H1 (cell line): Measurements from ENCODE around the gene DCHS1. TPM values are rescaled to one million over a fixed set of nuclear protein-coding genes. Genes with fewer than 3 reads are reported as not detected.

Experiments
- CTCF ChIA-PET: fragments of 300-600 bp; sonication (Branson Sonifier 250); formaldehyde crosslinking; loops from one replicate; lab custom pipeline; 2021; ENCODE audit not compliant: partially characterized antibody; lab: Charles Lee
- POLR2A ChIA-PET: fragments of 300-600 bp; sonication (Branson Sonifier 250); formaldehyde crosslinking; loops from one replicate; lab custom pipeline; 2021; ENCODE audit warnings: inconsistent platforms; ENCODE audit not compliant: partially characterized antibody; lab: Charles Lee
- DNase-seq, 2 experiments: peaks; one replicate each; pipeline versions ENCODE4 v3.0.0 to v3.0.0-alpha.2; 2010 to 2022; ENCODE audit warnings: low spot score in 2 of 2, low read depth in 1 of 2, mixed read lengths in 1 of 2
- FAIRE-seq: peaks from 2 replicates; lab custom pipeline; 2011; peaks lifted over from hg19 to GRCh38; lab: Jason Lieb, UNC
- H2AFZ ChIP-seq: 2 replicates; pipeline ENCODE4 v1.8.1; 2012; ENCODE audit warnings: low read length, inconsistent platforms
- H2AK5ac ChIP-seq: 2 replicates; pipeline ENCODE4 v1.6.1; 2013; ENCODE audit warnings: low read depth, low read length
- H2BK120ac ChIP-seq: replicated peaks from 2 replicates; pipeline ENCODE3; 2013; ENCODE audit warnings: low read depth, low read length, inconsistent platforms
- H2BK12ac ChIP-seq: 2 replicates; pipeline ENCODE4 v1.6.1; 2013; ENCODE audit warnings: low read depth, low read length
- H2BK15ac ChIP-seq: 2 replicates; pipeline ENCODE4 v1.6.1; 2013; ENCODE audit warnings: low read length
- H2BK20ac ChIP-seq: 2 replicates; pipeline ENCODE4 v1.6.1; 2013; ENCODE audit warnings: low read length
- H2BK5ac ChIP-seq: 2 replicates; pipeline ENCODE4 v1.6.1; 2013; ENCODE audit warnings: low read depth, low read length
- H3K14ac ChIP-seq: 2 replicates; pipeline ENCODE4 v1.6.1; 2013; ENCODE audit warnings: inconsistent platforms; ENCODE audit not compliant: insufficient read length
- H3K18ac ChIP-seq: 2 replicates; pipeline ENCODE4 v1.6.1; 2013; ENCODE audit warnings: low read length; ENCODE audit errors: extremely low read depth
- H3K23ac ChIP-seq: 2 replicates; pipeline ENCODE4 v1.6.1; 2013; ENCODE audit warnings: inconsistent platforms; ENCODE audit not compliant: insufficient read length
- H3K23me2 ChIP-seq: 2 replicates; pipeline ENCODE4 v1.6.1; 2013; ENCODE audit warnings: low read depth, low read length
- H3K27ac ChIP-seq: 2 replicates; pipeline ENCODE4 v1.6.1; 2011; ENCODE audit warnings: low read depth, low read length, inconsistent platforms
- H3K27me3 ChIP-seq, 4 experiments: replicated peaks in 1 of 4; 1 replicate in 1 of 4; 2 replicates in 3 of 4; pipeline versions ENCODE4 v1.6.1 to v1.8.1; 2011 to 2013; ENCODE audit warnings: low read length in 3 of 4, mild to moderate bottlenecking in 3 of 4, inconsistent platforms in 2 of 4, mixed read lengths in 2 of 4, moderate library complexity in 1 of 4; ENCODE audit not compliant: control insufficient read depth in 3 of 4, insufficient read depth in 3 of 4; ENCODE audit errors: extremely low read depth in 1 of 4
- H3K36me3 ChIP-seq, 4 experiments: 2 replicates each; pipeline versions ENCODE4 v1.6.1 to v1.8.1; 2011 to 2013; ENCODE audit warnings: mild to moderate bottlenecking in 4 of 4, low read length in 3 of 4, moderate library complexity in 2 of 4, control low read depth in 1 of 4, inconsistent platforms in 1 of 4; ENCODE audit not compliant: insufficient read depth in 4 of 4, control insufficient read depth in 2 of 4
- H3K4ac ChIP-seq: replicated peaks from 2 replicates; pipeline ENCODE3; 2013; ENCODE audit warnings: low read length, low read depth, mixed read lengths, inconsistent platforms; ENCODE audit not compliant: insufficient read length
- H3K4me1 ChIP-seq, 4 experiments: replicated peaks in 1 of 4; 1 replicate in 1 of 4; 2 replicates in 3 of 4; pipeline versions ENCODE4 v1.6.1 to v1.8.1; 2011 to 2013; ENCODE audit warnings: low read length in 3 of 4, inconsistent platforms in 2 of 4, mixed read lengths in 1 of 4; ENCODE audit not compliant: insufficient read depth in 4 of 4, control insufficient read depth in 3 of 4
- H3K4me2 ChIP-seq, 2 experiments: 2 replicates each; pipeline versions ENCODE4 v1.6.1 to v1.8.1; 2011 to 2013; ENCODE audit warnings: low read depth in 2 of 2, low read length in 2 of 2, control low read depth in 1 of 2, inconsistent platforms in 1 of 2, mild to moderate bottlenecking in 1 of 2; ENCODE audit not compliant: insufficient read depth in 1 of 2
- H3K4me3 ChIP-seq, 4 experiments: fragments of 200-600, 300-600 bp in 1 of 4; sonication (generic), shearing (Covaris generic), sonication (Bioruptor Twin) in 1 of 4; 2 replicates each; pipeline versions ENCODE4 v1.5.1 to v1.8.1; 2011 to 2016; ENCODE audit warnings: low read length in 4 of 4, low read depth in 3 of 4, control low read depth in 2 of 4, inconsistent platforms in 2 of 4, mild to moderate bottlenecking in 2 of 4, mixed read lengths in 1 of 4, moderate library complexity in 1 of 4; ENCODE audit not compliant: insufficient read depth in 2 of 4; ENCODE audit errors: extremely low read depth in 1 of 4
- H3K56ac ChIP-seq: replicated peaks from 2 replicates; pipeline ENCODE3; 2013; ENCODE audit warnings: low read depth, mild to moderate bottlenecking, mixed read lengths, low read length, inconsistent platforms; ENCODE audit not compliant: insufficient read length
- H3K79me1 ChIP-seq: 2 replicates; pipeline ENCODE4 v1.6.1; 2013; ENCODE audit warnings: low read depth, low read length, control low read depth
- H3K79me2 ChIP-seq, 2 experiments: 2 replicates each; pipeline versions ENCODE4 v1.6.1 to v1.8.1; 2012 to 2013; ENCODE audit warnings: low read length in 2 of 2, mild to moderate bottlenecking in 2 of 2, inconsistent platforms in 1 of 2; ENCODE audit not compliant: insufficient read depth in 2 of 2, control insufficient read depth in 1 of 2
- H3K9ac ChIP-seq, 4 experiments: replicated peaks in 1 of 4; 1 replicate in 1 of 4; 2 replicates in 3 of 4; pipeline versions ENCODE4 v1.6.1 to v1.8.1; 2011 to 2013; ENCODE audit warnings: low read depth in 3 of 4, low read length in 3 of 4, control low read depth in 2 of 4, mild to moderate bottlenecking in 2 of 4, moderate library complexity in 2 of 4, inconsistent platforms in 1 of 4; ENCODE audit errors: extremely low read depth in 1 of 4
- H3K9me3 ChIP-seq, 2 experiments: 2 replicates each; pipeline versions ENCODE4 v1.6.1 to v1.8.1; 2012 to 2013; ENCODE audit warnings: mild to moderate bottlenecking in 2 of 2, moderate library complexity in 2 of 2, control low read depth in 1 of 2, inconsistent platforms in 1 of 2, low read depth in 1 of 2, low read length in 1 of 2, mixed read lengths in 1 of 2; ENCODE audit not compliant: insufficient read depth in 2 of 2
- H4K20me1 ChIP-seq, 2 experiments: replicated peaks in 1 of 2; 2 replicates each; pipeline versions ENCODE3 to v1.8.1; 2011 to 2013; ENCODE audit warnings: inconsistent platforms in 2 of 2, low read length in 2 of 2, mild to moderate bottlenecking in 1 of 2; ENCODE audit not compliant: insufficient read depth in 2 of 2, control insufficient read depth in 1 of 2
- H4K5ac ChIP-seq: 2 replicates; pipeline ENCODE4 v1.6.1; 2013; ENCODE audit warnings: low read length, low read depth, mixed read lengths, inconsistent platforms; ENCODE audit not compliant: insufficient read length
- H4K8ac ChIP-seq: 2 replicates; pipeline ENCODE4 v1.8.0; 2013; ENCODE audit warnings: mild to moderate bottlenecking, moderate library complexity, low read length, inconsistent platforms; ENCODE audit not compliant: insufficient read depth; ENCODE audit errors: extremely low read depth
- H4K91ac ChIP-seq: replicated peaks from 2 replicates; pipeline ENCODE3; 2013; ENCODE audit warnings: low read length, mixed read lengths, inconsistent platforms; ENCODE audit not compliant: insufficient read length
- HDAC2 ChIP-seq, 2 experiments: fragments of 300-600 bp in 1 of 2; sonication (generic) in 1 of 2; IDR thresholded peaks; 2 replicates each; pipeline ENCODE4 v1.6.1; 2011 to 2012; ENCODE audit warnings: low read depth in 2 of 2, low read length in 2 of 2, mild to moderate bottlenecking in 2 of 2, moderate library complexity in 2 of 2, borderline replicate concordance in 1 of 2, inconsistent platforms in 1 of 2
- MAFK ChIP-seq: IDR thresholded peaks from 2 replicates; pipeline ENCODE4 v1.6.1; 2012; ENCODE audit warnings: low read depth, mild to moderate bottlenecking, improper control_type of control experiment, low read length
- POU5F1 ChIP-seq: IDR thresholded peaks from 2 replicates; pipeline ENCODE4 v1.6.1; 2011; ENCODE audit warnings: low read depth, mild to moderate bottlenecking, low read length, moderate library complexity
- RAD21 ChIP-seq, 2 experiments: IDR thresholded peaks in 1 of 2; conservative IDR thresholded peaks in 1 of 2; 2 replicates each; pipeline ENCODE4 v1.6.1; 2011; ENCODE audit warnings: low read depth in 2 of 2, low read length in 2 of 2, improper control_type of control experiment in 1 of 2, inconsistent platforms in 1 of 2, mild to moderate bottlenecking in 1 of 2, moderate library complexity in 1 of 2
- SAP30 ChIP-seq: fragments of 300-600 bp; sonication (generic); IDR thresholded peaks from 2 replicates; pipeline ENCODE4 v1.7.1; 2012; ENCODE audit warnings: low read length, moderate library complexity, mild to moderate bottlenecking, inconsistent platforms; ENCODE audit not compliant: insufficient read depth, insufficient replicate concordance
- SIX5 ChIP-seq: IDR thresholded peaks from 2 replicates; pipeline ENCODE4 v1.6.1; 2011; ENCODE audit warnings: mild to moderate bottlenecking, low read depth, low read length
- TCF12 ChIP-seq: IDR thresholded peaks from 2 replicates; pipeline ENCODE4 v1.6.1; 2011; ENCODE audit warnings: low read depth, mild to moderate bottlenecking, low read length
- TEAD4 ChIP-seq: IDR thresholded peaks from 2 replicates; pipeline ENCODE4 v1.6.1; 2012; ENCODE audit warnings: low read depth, low read length, inconsistent platforms, mixed read lengths
- WGBS, 2 experiments: shearing (Covaris generic) in 1 of 2; methylation state at CpG; one replicate each; pipeline versions ENCODE4 v1.1.6 to v1.1.7; 2013 to 2015; ENCODE audit warnings: low lambda C conversion rate in 2 of 2, mixed read lengths in 2 of 2, inconsistent platforms in 1 of 2, low coverage in 1 of 2, missing lambda C conversion rate in 1 of 2; ENCODE audit not compliant: insufficient replicate concordance in 2 of 2, insufficient coverage in 1 of 2, insufficient read length in 1 of 2; ENCODE audit errors: extremely low coverage in 1 of 2, missing lambda C conversion rate in 1 of 2; 5-methylcytosine and 5-hydroxymethylcytosine counted together
- polyA plus RNA-seq, 7 experiments: library from polyadenylated mRNA; depleted of rRNA in 3 of 7; stranded (reverse) in 5 of 7; unstranded in 2 of 7; fragments of >200 nt in 5 of 7; fragments of 200-250 nt in 2 of 7; gene quantifications; 1 replicate in 5 of 7; 2 replicates in 1 of 7; 4 replicates in 1 of 7; pipeline versions ENCODE4 v1.2.1 to v1.2.3, GENCODE V29; 2011 to 2013; ENCODE audit warnings: missing spikeins in 2 of 7, mixed read lengths in 2 of 7
- total RNA-seq: library from RNA; stranded (reverse); fragmentation: NEBNext Ultra II Directional; extraction: Animal tissue kit (Norgen Biotek cat#: 25700); gene quantifications from 2 replicates; pipeline ENCODE4 v1.2.1, GENCODE V29; 2021
- TF ChIP-seq, protein P1 (sequence below): IDR thresholded peaks from 2 replicates; pipeline ENCODE4 v1.6.1; 2011; ENCODE audit warnings: low read length, improper control_type of control experiment

Gene DCHS1
- total and polyA plus RNA-seq, 2 of the 8 experiments (the other 6 are each of a cell fraction or from before 2014, with no cell fraction given) = 8.2 to 10.5 TPM

DNA sequence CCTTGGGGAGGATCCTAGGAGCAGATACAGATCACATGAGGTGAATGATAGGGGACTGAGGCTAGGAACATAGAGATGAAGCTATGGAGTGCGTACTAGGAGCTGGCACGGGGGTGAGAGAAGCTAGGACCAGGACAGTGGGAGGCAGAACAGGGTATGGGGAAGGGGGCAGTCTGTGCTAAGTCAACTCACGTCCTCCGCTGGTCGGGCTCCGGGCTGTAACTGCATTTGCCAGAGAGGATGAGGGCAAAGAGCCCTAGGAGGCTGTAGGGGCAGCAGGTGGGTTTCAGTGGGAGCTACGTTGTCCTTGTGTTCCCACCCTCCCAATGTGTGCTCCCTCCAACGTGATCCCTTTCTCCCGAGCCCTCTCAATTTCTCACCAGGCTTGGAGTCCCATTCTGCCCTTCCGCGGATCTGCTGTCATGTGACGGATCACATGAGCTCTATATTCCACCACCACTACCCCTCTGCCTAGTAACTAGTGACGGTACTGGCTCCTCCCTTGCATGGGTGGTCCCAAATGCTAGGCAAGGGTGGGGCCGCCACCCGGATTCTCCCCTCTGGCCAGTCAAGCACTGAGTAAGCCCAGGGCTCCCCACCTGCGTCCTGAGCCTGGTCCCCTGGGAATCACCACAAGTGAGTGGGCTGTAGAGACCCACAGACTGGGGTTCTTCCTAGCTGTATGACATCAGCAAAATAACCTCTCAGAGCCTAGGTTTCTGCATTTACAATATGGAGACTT, 36.4 kb downstream of the DCHS1 start, which contains the start of gene TPP1:
Gene TPP1, minus strand, starts transcription at position 419 of the 742 bp plus-strand sequence. Its CDS starts 22 bp downstream, at position 397.
- Histone ChIP-seq H2BK20ac (no peak within 1 kb of the TSS; the same call in 1 of the 2 replicates), H3K23ac (no peak within 1 kb of the TSS), H3K4ac (peak within 1 kb of the TSS; percentile 63), H2BK12ac (no peak within 1 kb of the TSS), H3K27me3 (no peaks in the 10 kb centered on the region), H3K27ac (peak within 1 kb of the TSS; percentile 39; the same call in 1 of the 2 replicates), H2AFZ (peak within 1 kb of the TSS; percentile 97), H2AK5ac (no peak within 1 kb of the TSS), H3K9ac (peak within 1 kb of the TSS; percentile 68 to 96 (median 79)), H3K36me3 (peaks cover 0 to 4% (median 2%) of the 10 kb centered on the region in 4 experiments; a peak in 4 of 8 replicates), H3K56ac (no peak within 1 kb of the TSS), H4K20me1 (no peaks in the 10 kb centered on the region), H3K4me3 (peak within 1 kb of the TSS; percentile 72 to 97 (median 89)), H3K9me3 (no peaks in the 10 kb centered on the region), H3K18ac (no peak within 1 kb of the TSS; the same call in 1 of the 2 replicates), H3K4me1 (peaks cover 0 to 7% (median 4%) of the 10 kb centered on the region in 4 experiments; a peak in 3 of 7 replicates), H3K4me2 (peak within 1 kb of the TSS; percentile 90 to 98), H3K79me2 (peaks cover 0 to 8% of the 10 kb centered on the region in 2 experiments; a peak in 1 of 4 replicates), H2BK120ac (no peak within 1 kb of the TSS), H2BK15ac (no peak within 1 kb of the TSS), H3K79me1 (no peaks in the 10 kb centered on the region; the same call in none of the 2 replicates), H2BK5ac (peak within 1 kb of the TSS; percentile 72), H3K14ac (no peak within 1 kb of the TSS), H3K23me2 (peaks cover 6% of the 10 kb centered on the region), H4K8ac (peak within 1 kb of the TSS; percentile 87), H4K91ac (no peak within 1 kb of the TSS), H4K5ac (no peak within 1 kb of the TSS)
- FAIRE-seq (peak; percentile 94), DNase-seq (peak in 1 of 2 experiments; percentile 91)
- CTCF ChIA-PET = interaction anchor here (0.7 to 2.6 kb wide), 16 partner anchors 9 to 256 kb away, joined by 3 to 11 read pairs (median 4); partner anchors contain the start of gene ILK
- 4% methylated on average over 16 of the region's 16 CpGs; no CpG with 5 or more reads in 1 of the 2 experiments for WGBS, 2 experiments
- POLR2A ChIA-PET = interaction anchor here (0.7 to 3.2 kb wide), 13 partner anchors 8 to 64 kb away, joined by 3 to 31 read pairs (median 4); partner anchors contain the start of genes MRPL17 and RRP8
- TF ChIP-seq POU5F1 (no peak), TCF12 (no peak), SIX5 (no peak), RAD21 (IDR thresholded peaks at IDR 0.05 in 1 of 2, conservative IDR thresholded peaks at IDR 0.05 in 1 of 2; ENCODE audit: low read depth in 2 of 2, low read length in 2 of 2) (no peak), HDAC2 (IDR thresholded peaks at IDR 0.05; ENCODE audit: borderline replicate concordance in 1 of 2, low read depth in 2 of 2, low read length in 2 of 2) (0 out of 4 replicates have a peak, but pooled peaks of 1 of the 2 experiments have one; percentile 48), TEAD4 (no peak), MAFK (peak; percentile 13; the same call in 1 of the 2 replicates), SAP30 (no peak)
- TF ChIP-seq, protein P1, sequence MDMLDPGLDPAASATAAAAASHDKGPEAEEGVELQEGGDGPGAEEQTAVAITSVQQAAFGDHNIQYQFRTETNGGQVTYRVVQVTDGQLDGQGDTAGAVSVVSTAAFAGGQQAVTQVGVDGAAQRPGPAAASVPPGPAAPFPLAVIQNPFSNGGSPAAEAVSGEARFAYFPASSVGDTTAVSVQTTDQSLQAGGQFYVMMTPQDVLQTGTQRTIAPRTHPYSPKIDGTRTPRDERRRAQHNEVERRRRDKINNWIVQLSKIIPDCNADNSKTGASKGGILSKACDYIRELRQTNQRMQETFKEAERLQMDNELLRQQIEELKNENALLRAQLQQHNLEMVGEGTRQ = peak; percentile 99
